Measurements from ENCODE around the gene MATN3. TPM values are rescaled to one million over a fixed set of nuclear protein-coding genes. Genes with fewer than 3 reads are reported as not detected.
A peak's percentile ranks its signal among the peaks of the same experiment; 100 is the strongest.

The MATN3 gene
- total and polyA plus RNA-seq, 3 experiments from 2014 or later, result not detected

- no peaks in the 10 kb centered on the region for H3K4me1 ChIP-seq (ENCODE audit: insufficient read depth, low read length)
- H3K4me3 Mint-ChIP-seq, result no peak overlapping the region
- H3K9me3 ChIP-seq (ENCODE audit: low read length), result no peaks in the 10 kb centered on the region
- H3K27ac Mint-ChIP-seq, result no peak overlapping the region
- H3K27me3 Mint-ChIP-seq, result peaks cover 9 to 44% of the 10 kb centered on the region in 2 donors
- DNase-seq, result no peak
- H3K9me3 Mint-ChIP-seq, result no peaks in the 10 kb centered on the region
- H3K4me3 ChIP-seq (ENCODE audit: low read length), result no peak overlapping the region
- CTCF ChIA-PET, result interaction anchor here (4.1 kb wide), 1 partner anchor 9 kb away, joined by 12 read pairs; no protein-coding TSS in a partner anchor
- peaks cover 5% of the 10 kb centered on the region for H3K27me3 ChIP-seq (ENCODE audit: insufficient read depth, low read length, poor library complexity, severe bottlenecking)
- no peaks in the 10 kb centered on the region for H3K4me1 Mint-ChIP-seq
- POLR2A ChIA-PET, result no interaction called here
- H3K36me3 ChIP-seq (ENCODE audit: insufficient read depth, low read length), result no peaks in the 10 kb centered on the region
- no peak overlapping the region for H3K27ac ChIP-seq (ENCODE audit: low read depth, low read length)
- peaks cover 0 to 4% (median 0%) of the 10 kb centered on the region in 3 donors for H3K36me3 Mint-ChIP-seq
These were observed 6.5 kb downstream of the MATN3 start for GRCh38 chr2:20005891-20006470.

GRCh38 chr2:20005067-20005627, 7.3 kb downstream of the MATN3 start:
- CTCF ChIA-PET, result interaction anchor here (4.1 kb wide), 1 partner anchor 10 kb away, joined by 12 read pairs; no protein-coding TSS in a partner anchor

GRCh38 chr2:20001361-20001863, 11.1 kb downstream of the MATN3 start:
- H3K4me1 ChIP-seq (ENCODE audit: insufficient read depth, low read length), result no peaks in the 10 kb centered on the region
- Mint-ChIP-seq H3K4me1 (no peaks in the 10 kb centered on the region), H3K27me3 (peaks cover 17 to 42% of the 10 kb centered on the region in 2 donors), H3K27ac (no peak overlapping the region), H3K36me3 (peaks cover 0 to 4% (median 0%) of the 10 kb centered on the region in 3 donors), H3K9me3 (no peaks in the 10 kb centered on the region), H3K4me3 (no peak overlapping the region)
- no peaks in the 10 kb centered on the region for H3K36me3 ChIP-seq (ENCODE audit: insufficient read depth, low read length)
- CTCF ChIA-PET, result interaction anchor here (1.0 kb wide), 1 partner anchor 14 kb away, joined by 3 read pairs; no protein-coding TSS in a partner anchor
- H3K9me3 ChIP-seq (ENCODE audit: low read length), result no peaks in the 10 kb centered on the region
- H3K27me3 ChIP-seq (ENCODE audit: insufficient read depth, low read length, poor library complexity, severe bottlenecking), result no peaks in the 10 kb centered on the region
- H3K4me3 ChIP-seq (ENCODE audit: low read length), result no peak overlapping the region
- POLR2A ChIA-PET, result no interaction called here
- no peak for DNase-seq
- no peak overlapping the region for H3K27ac ChIP-seq (ENCODE audit: low read depth, low read length)

More at GRCh38 chr2:20005067-20005627, 7.3 kb downstream of the MATN3 start:
- POLR2A ChIA-PET, result no interaction called here
- Histone ChIP-seq H3K4me1 (ENCODE audit: insufficient read depth, low read length) (no peaks in the 10 kb centered on the region), H3K4me3 (ENCODE audit: low read length) (no peak overlapping the region), H3K36me3 (ENCODE audit: insufficient read depth, low read length) (no peaks in the 10 kb centered on the region), H3K9me3 (ENCODE audit: low read length) (no peaks in the 10 kb centered on the region), H3K27ac (ENCODE audit: low read depth, low read length) (no peak overlapping the region), H3K27me3 (ENCODE audit: insufficient read depth, low read length, poor library complexity, severe bottlenecking) (no peaks in the 10 kb centered on the region)
- Mint-ChIP-seq H3K27ac (no peak overlapping the region), H3K9me3 (no peaks in the 10 kb centered on the region), H3K4me1 (no peaks in the 10 kb centered on the region), H3K27me3 (peaks cover 14 to 38% of the 10 kb centered on the region in 2 donors), H3K4me3 (no peak overlapping the region), H3K36me3 (peaks cover 0 to 4% (median 0%) of the 10 kb centered on the region in 3 donors)
- DNase-seq, result no peak

GRCh38 chr2:19993731-19994130, 18.7 kb downstream of the MATN3 start:
- no peaks in the 10 kb centered on the region for H3K9me3 Mint-ChIP-seq

GRCh38 chr2:19991895-19992294, 20.6 kb downstream of the MATN3 start:
- Mint-ChIP-seq H3K9me3 (no peaks in the 10 kb centered on the region), H3K4me3 (no peak overlapping the region), H3K36me3 (peaks cover 0 to 5% (median 0%) of the 10 kb centered on the region in 3 donors), H3K27me3 (peaks cover 11 to 28% of the 10 kb centered on the region in 2 donors), H3K27ac (no peak overlapping the region), H3K4me1 (peaks cover 23 to 31% (median 24%) of the 10 kb centered on the region in 3 donors)
- H3K27ac ChIP-seq (ENCODE audit: low read depth, low read length), result no peak overlapping the region
- H3K4me3 ChIP-seq (ENCODE audit: low read length), result no peak overlapping the region
- POLR2A ChIA-PET, result no interaction called here
- H3K9me3 ChIP-seq (ENCODE audit: low read length), result no peaks in the 10 kb centered on the region
- no peaks in the 10 kb centered on the region for H3K27me3 ChIP-seq (ENCODE audit: insufficient read depth, low read length, poor library complexity, severe bottlenecking)
- no peak for DNase-seq
- peaks cover 14% of the 10 kb centered on the region for H3K4me1 ChIP-seq (ENCODE audit: insufficient read depth, low read length)
- H3K36me3 ChIP-seq (ENCODE audit: insufficient read depth, low read length), result no peaks in the 10 kb centered on the region
- CTCF ChIA-PET, result no interaction called here

More at GRCh38 chr2:19993731-19994130, 18.7 kb downstream of the MATN3 start:
- no peak overlapping the region for H3K27ac ChIP-seq (ENCODE audit: low read depth, low read length)
- Mint-ChIP-seq H3K27me3 (peaks cover 13 to 41% of the 10 kb centered on the region in 2 donors), H3K36me3 (peaks cover 0 to 5% (median 0%) of the 10 kb centered on the region in 3 donors), H3K4me1 (peaks cover 17 to 23% (median 21%) of the 10 kb centered on the region in 3 donors), H3K27ac (no peak overlapping the region), H3K4me3 (no peak overlapping the region)
- H3K4me1 ChIP-seq (ENCODE audit: insufficient read depth, low read length), result peaks cover 14% of the 10 kb centered on the region
- POLR2A ChIA-PET, result no interaction called here
- no peak for DNase-seq
- no peaks in the 10 kb centered on the region for H3K36me3 ChIP-seq (ENCODE audit: insufficient read depth, low read length)
- no peak overlapping the region for H3K4me3 ChIP-seq (ENCODE audit: low read length)
- H3K9me3 ChIP-seq (ENCODE audit: low read length), result no peaks in the 10 kb centered on the region
- CTCF ChIA-PET, result no interaction called here
- H3K27me3 ChIP-seq (ENCODE audit: insufficient read depth, low read length, poor library complexity, severe bottlenecking), result no peaks in the 10 kb centered on the region

GRCh38 chr2:19990416-19990728, 22.1 kb downstream of the MATN3 start:
- H3K4me3 ChIP-seq (ENCODE audit: low read length), result peak overlapping the region; percentile 82
- peak overlapping the region; percentile 87 for H3K27ac ChIP-seq (ENCODE audit: low read depth, low read length)
- Mint-ChIP-seq H3K4me1 (peaks cover 23 to 31% (median 24%) of the 10 kb centered on the region in 3 donors), H3K9me3 (no peaks in the 10 kb centered on the region), H3K36me3 (peaks cover 0 to 6% (median 4%) of the 10 kb centered on the region in 3 donors), H3K27ac (peak overlapping the region; percentile 83 to 97 (median 92)), H3K4me3 (peak overlapping the region; percentile 88 to 95 (median 91)), H3K27me3 (peaks cover 9 to 23% of the 10 kb centered on the region in 2 donors)
- H3K27me3 ChIP-seq (ENCODE audit: insufficient read depth, low read length, poor library complexity, severe bottlenecking), result no peaks in the 10 kb centered on the region
- DNase-seq, result no peak
- no peaks in the 10 kb centered on the region for H3K36me3 ChIP-seq (ENCODE audit: insufficient read depth, low read length)
- no peaks in the 10 kb centered on the region for H3K9me3 ChIP-seq (ENCODE audit: low read length)
- H3K4me1 ChIP-seq (ENCODE audit: insufficient read depth, low read length), result peaks cover 14% of the 10 kb centered on the region
- CTCF ChIA-PET, result interaction anchor here (1.0 to 1.4 kb wide), 2 partner anchors 25 to 89 kb away, joined by 3 to 6 read pairs; partner anchors contain the start of gene TTC32
- POLR2A ChIA-PET, result interaction anchor here (0.6 to 1.0 kb wide), 3 partner anchors 12 to 90 kb away, joined by 3 read pairs; partner anchors contain the start of gene LAPTM4A

GRCh38 chr2:19989667-19990415, 22.6 kb downstream of the MATN3 start, which contains the start of gene WDR35:
TSS of gene WDR35 (minus strand) at chr2:19990105. CDS start at chr2:19990015, 90 bp downstream.
- peak within 1 kb of the TSS; percentile 82 for H3K4me3 ChIP-seq (ENCODE audit: low read length)
- H3K36me3 Mint-ChIP-seq, result peaks cover 0 to 8% (median 4%) of the 10 kb centered on the region in 3 donors
- peak within 1 kb of the TSS; percentile 87 for H3K27ac ChIP-seq (ENCODE audit: low read depth, low read length)
- peaks cover 9 to 23% of the 10 kb centered on the region in 2 donors for H3K27me3 Mint-ChIP-seq
- DNase-seq, result peak; percentile 86 to 93 (median 87)
- CTCF ChIA-PET, result interaction anchor here (1.0 to 1.4 kb wide), 2 partner anchors 25 to 88 kb away, joined by 3 to 6 read pairs; partner anchors contain the start of gene TTC32
- peak within 1 kb of the TSS; percentile 88 to 95 (median 91) for H3K4me3 Mint-ChIP-seq
- H3K4me1 ChIP-seq (ENCODE audit: insufficient read depth, low read length), result peaks cover 14% of the 10 kb centered on the region
- no peaks in the 10 kb centered on the region for H3K9me3 ChIP-seq (ENCODE audit: low read length)
- POLR2A ChIA-PET, result interaction anchor here (0.6 to 1.1 kb wide), 4 partner anchors 13 to 1429 kb away, joined by 3 to 4 read pairs (median 3); partner anchors contain the start of genes LAPTM4A and RDH14
- peak within 1 kb of the TSS; percentile 83 to 97 (median 92) for H3K27ac Mint-ChIP-seq
- no peaks in the 10 kb centered on the region for H3K9me3 Mint-ChIP-seq
- no peaks in the 10 kb centered on the region for H3K27me3 ChIP-seq (ENCODE audit: insufficient read depth, low read length, poor library complexity, severe bottlenecking)
- no peaks in the 10 kb centered on the region for H3K36me3 ChIP-seq (ENCODE audit: insufficient read depth, low read length)
- H3K4me1 Mint-ChIP-seq, result peaks cover 23 to 31% (median 24%) of the 10 kb centered on the region in 3 donors
